ENCODE data around the gene HOXD13. TPM values are rescaled to one million over a fixed set of nuclear protein-coding genes. Genes with fewer than 3 reads are reported as not detected.

Gene HOXD13
- total RNA-seq, 1 experiment from 2014 or later = 0.36 TPM

DNA sequence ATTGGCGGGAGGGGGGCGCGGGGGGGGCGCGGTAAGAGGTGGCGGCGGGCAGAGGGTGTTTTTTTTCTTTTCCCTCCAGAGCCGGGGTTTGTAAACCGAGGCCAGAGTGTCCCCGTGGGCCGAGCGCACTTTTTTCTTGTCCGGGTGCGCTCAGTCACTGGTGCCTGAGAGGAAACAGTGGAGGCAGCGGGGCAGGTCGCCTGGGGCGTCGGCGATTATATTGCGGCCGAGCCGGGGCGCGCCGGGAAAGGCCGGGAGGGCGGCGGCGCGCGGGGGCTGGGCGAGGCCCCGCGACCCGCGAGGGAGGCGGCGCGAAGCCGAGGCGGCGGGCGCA is 37.3 kb downstream of the HOXD13 start:
- no peaks in the 10 kb centered on the region for H3K9me3 ChIP-seq (ENCODE audit: low read length)
- no peaks in the 10 kb centered on the region for H4K20me1 ChIP-seq (ENCODE audit: low read length)
- POLR2A ChIA-PET (ENCODE audit: unreplicated experiment) = interaction anchor here (0.6 kb wide), 1 partner anchor 533 kb away, joined by 4 read pairs; no protein-coding TSS in a partner anchor
- peaks cover 10% of the 10 kb centered on the region for H3K4me1 ChIP-seq (ENCODE audit: insufficient read depth, low read length)
- TF ChIP-seq EZH2 (IDR thresholded peaks at IDR 0.05; ENCODE audit: low read length, unreplicated experiment) (no peak), EZH2phosphoT487 (IDR thresholded peaks at IDR 0.05; ENCODE audit: borderline replicate concordance, low read length) (no peak), CTCF (conservative IDR thresholded peaks at IDR 0.05; ENCODE audit: low read depth, low read length) (no peak)
- peak overlapping the region; percentile 44; the same call in 1 of the 2 replicates for H2AFZ ChIP-seq (ENCODE audit: low read length)
- no TSS peak for BruUV-seq (replicated peaks)
- H3K36me3 ChIP-seq (ENCODE audit: low read depth, low read length) = no peaks in the 10 kb centered on the region; the same call in 1 of the 2 replicates
- H3K79me2 ChIP-seq (ENCODE audit: low read length) = no peaks in the 10 kb centered on the region
- CTCF ChIA-PET = interaction anchor here (0.5 kb wide), 1 partner anchor 148 kb away, joined by 5 read pairs; no protein-coding TSS in a partner anchor
- H3K4me2 ChIP-seq (ENCODE audit: low read length) = peak overlapping the region; percentile 99
- peak overlapping the region; percentile 52 for H3K4me3 ChIP-seq (ENCODE audit: low read length)
- H3K27me3 ChIP-seq (ENCODE audit: low read length) = no peaks in the 10 kb centered on the region
- H3K9me2 ChIP-seq (replicated peaks; ENCODE audit: low read length) = no peaks in the 10 kb centered on the region
- ATAC-seq (no peak; the same call in 1 of the 2 replicates), DNase-seq (no peak)
- peaks cover 4% of the 10 kb centered on the region for H3F3A ChIP-seq (ENCODE audit: low read length, unreplicated experiment)
- H3K9ac ChIP-seq (ENCODE audit: low read length) = no peak overlapping the region
- intact Hi-C loops (cut with micrococcal nuclease) = no loop called here
- H3K27ac ChIP-seq (ENCODE audit: low read length) = no peak overlapping the region

GRCh38 chr2:176130147-176130956 is 37.8 kb downstream of the HOXD13 start:
- no TSS peak for BruUV-seq (replicated peaks)
- Histone ChIP-seq H3K79me2 (ENCODE audit: low read length) (no peaks in the 10 kb centered on the region), H3K36me3 (ENCODE audit: low read depth, low read length) (no peaks in the 10 kb centered on the region; the same call in 1 of the 2 replicates), H3K4me2 (ENCODE audit: low read length) (peak overlapping the region; percentile 99), H3F3A (ENCODE audit: low read length, unreplicated experiment) (peaks cover 4% of the 10 kb centered on the region), H3K27me3 (ENCODE audit: low read length) (no peaks in the 10 kb centered on the region), H3K9me2 (replicated peaks; ENCODE audit: low read length) (no peaks in the 10 kb centered on the region), H3K4me3 (ENCODE audit: low read length) (peak overlapping the region; percentile 81), H3K9me3 (ENCODE audit: low read length) (no peaks in the 10 kb centered on the region), H2AFZ (ENCODE audit: low read length) (peak overlapping the region; percentile 96), H3K27ac (ENCODE audit: low read length) (no peak overlapping the region), H3K4me1 (ENCODE audit: insufficient read depth, low read length) (peaks cover 14% of the 10 kb centered on the region), H4K20me1 (ENCODE audit: low read length) (no peaks in the 10 kb centered on the region), H3K9ac (ENCODE audit: low read length) (peak overlapping the region; percentile 28; the same call in 1 of the 2 replicates)
- peak; percentile 57 for ATAC-seq
- TF ChIP-seq EZH2phosphoT487 (IDR thresholded peaks at IDR 0.05; ENCODE audit: borderline replicate concordance, low read length) (no peak), CTCF (conservative IDR thresholded peaks at IDR 0.05; ENCODE audit: low read depth, low read length) (0 out of 2 replicates have a peak, but pooled peaks have one; percentile 11)
- CTCF ChIA-PET = interaction anchor here (1.3 to 2.1 kb wide), 4 partner anchors 424 to 524 kb away, joined by 5 to 18 read pairs (median 15); no protein-coding TSS in a partner anchor
- POLR2A ChIA-PET (ENCODE audit: unreplicated experiment) = interaction anchor here (0.6 kb wide), 1 partner anchor 533 kb away, joined by 4 read pairs; no protein-coding TSS in a partner anchor
- DNase-seq = peak; percentile 43
- intact Hi-C loops (cut with micrococcal nuclease) = no loop called here

All from PC-3 (cell line).